ENCODE results near the gene RAD23B. TPM values are rescaled to one million over a fixed set of nuclear protein-coding genes. Genes with fewer than 3 reads are reported as not detected.
A peak's percentile ranks its signal among the peaks of the same experiment; 100 is the strongest.

Gene RAD23B
- polyA plus RNA-seq, 4 donors = 136 to 160 (median 154) TPM

DNA sequence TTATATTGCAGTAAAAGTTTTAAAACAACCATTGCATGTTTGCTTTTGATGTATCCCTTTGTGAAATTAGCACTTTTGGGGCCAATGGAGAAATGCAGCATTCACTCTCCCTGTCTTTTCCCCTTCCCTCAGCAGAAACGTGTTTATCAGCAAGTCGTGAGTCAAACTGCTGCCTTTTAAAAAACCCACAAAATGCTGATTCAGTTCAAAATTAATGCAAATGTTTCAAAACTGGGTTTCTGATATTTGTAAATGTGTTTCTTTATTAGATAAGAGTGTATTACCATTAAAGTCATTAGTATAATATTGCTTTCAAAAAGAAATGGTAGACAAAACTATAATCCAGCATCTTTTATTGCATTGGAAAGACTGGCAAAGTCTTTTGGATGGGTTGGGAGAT, 47.3 kb downstream of the RAD23B start:
- DNase-seq (ENCODE audit: low read depth in 4 of 4, low spot score in 3 of 4) = no peak

DNA sequence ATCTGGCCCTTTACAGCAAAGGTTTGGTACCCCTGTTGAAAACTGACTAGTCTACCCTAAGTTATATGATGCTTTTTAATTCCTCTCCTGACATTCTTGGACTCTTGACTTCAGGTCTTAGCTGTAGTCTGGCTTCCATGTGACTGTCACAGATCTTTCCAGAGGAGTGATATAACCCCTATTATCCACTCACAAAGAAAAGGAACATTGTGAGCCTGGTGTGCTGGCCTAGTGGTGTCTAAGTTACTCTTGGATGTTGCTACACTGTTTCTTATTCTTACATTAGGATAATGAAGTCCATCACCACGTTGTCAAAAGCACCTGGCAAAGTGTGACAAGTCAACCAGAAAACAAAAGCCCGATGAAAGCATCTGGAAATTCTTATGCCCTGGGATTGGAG, 49.8 kb downstream of the RAD23B start:
- no peak for DNase-seq (ENCODE audit: low read depth in 4 of 4, low spot score in 3 of 4)

- no peak for DNase-seq (ENCODE audit: low read depth in 4 of 4, low spot score in 3 of 4)
These were observed 50.3 kb downstream of the RAD23B start for GRCh38 chr9:107333363-107333762.

DNA sequence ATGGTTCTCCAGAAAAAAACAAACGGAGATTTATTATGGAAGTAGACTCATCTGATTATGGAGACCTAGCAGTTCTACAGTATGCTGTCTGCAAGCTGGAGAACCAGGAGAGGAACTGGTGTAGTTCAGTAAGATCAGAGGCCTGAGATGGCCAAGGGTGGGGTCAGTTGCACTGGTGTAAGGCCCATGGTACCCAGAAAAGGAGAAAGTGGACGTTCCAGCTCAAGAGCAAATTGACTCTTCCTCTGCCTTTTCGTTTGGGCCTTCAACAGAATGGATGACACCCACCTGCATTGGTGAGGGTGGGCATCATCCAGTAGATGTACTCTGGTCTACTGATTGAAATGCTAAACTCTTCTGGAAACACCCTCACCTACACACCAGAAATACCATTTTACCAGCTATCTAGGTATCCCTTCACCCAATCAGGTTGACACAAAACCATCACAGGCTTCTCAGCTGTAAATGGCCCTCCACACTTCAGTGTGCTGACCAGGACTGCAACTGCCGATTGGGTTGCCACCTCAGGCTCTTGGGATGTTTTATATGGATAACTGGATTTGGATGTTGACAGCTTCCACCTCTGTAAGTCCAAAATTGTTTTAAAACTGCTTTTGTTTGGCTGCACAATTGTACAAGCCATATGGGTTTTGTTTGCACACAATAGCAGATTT, 51.2 kb downstream of the RAD23B start:
- DNase-seq (ENCODE audit: low read depth in 4 of 4, low spot score in 3 of 4) = no peak

GRCh38 chr9:107335331-107335730, 52.3 kb downstream of the RAD23B start:
- no peak for DNase-seq (ENCODE audit: low read depth in 4 of 4, low spot score in 3 of 4)

GRCh38 chr9:107336718-107337360, 53.8 kb downstream of the RAD23B start:
- no peak for DNase-seq (ENCODE audit: low read depth in 4 of 4, low spot score in 3 of 4)

DNA sequence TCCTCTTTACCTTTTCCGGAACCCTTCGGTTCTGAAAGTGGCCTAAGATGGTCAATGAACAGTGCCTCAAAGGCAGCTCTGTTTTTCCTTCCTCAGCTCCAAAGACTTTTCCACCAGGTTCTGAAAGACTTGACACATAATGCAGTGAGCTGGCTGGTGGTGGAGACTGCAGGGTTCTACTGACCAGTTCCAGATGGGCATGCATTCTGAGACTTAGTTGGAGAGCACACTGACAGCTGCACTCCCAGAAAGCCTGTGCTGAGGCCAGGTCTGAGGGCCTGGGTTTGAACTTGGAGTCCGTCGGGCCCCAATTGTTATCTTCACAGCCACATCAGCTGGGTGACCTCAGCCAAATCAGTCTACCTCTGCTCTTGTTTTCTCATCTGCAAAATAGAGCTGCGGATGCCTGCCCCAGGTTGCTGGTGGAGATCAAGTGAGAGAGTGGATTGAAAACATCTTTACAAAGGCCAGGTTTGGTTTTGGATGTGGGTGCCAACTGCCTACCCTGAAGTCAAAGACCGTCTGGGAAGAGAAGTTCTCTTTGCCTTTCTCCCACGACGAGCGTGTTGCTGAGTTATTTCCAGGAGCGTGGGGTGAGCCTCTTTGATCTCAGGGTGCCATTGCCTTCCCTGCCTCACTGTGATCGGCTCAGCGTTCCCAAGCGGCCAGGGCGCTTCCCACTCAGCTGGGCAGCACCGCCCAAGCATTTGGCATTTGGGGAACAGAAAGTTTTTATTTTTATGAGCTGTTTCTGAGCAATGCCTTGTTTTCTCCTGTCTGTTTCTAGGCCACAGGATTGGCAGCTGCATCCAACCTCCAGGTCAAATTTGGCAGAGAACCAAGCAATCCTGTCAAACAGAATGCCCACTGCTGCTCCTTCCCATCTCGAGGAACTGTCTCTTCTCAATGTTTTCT, 54.9 kb downstream of the RAD23B start:
- no peak for DNase-seq (ENCODE audit: low read depth in 4 of 4, low spot score in 3 of 4)

GRCh38 chr9:107338911-107339659, 56.0 kb downstream of the RAD23B start:
- no peak for DNase-seq (ENCODE audit: low read depth in 4 of 4, low spot score in 3 of 4)

DNA sequence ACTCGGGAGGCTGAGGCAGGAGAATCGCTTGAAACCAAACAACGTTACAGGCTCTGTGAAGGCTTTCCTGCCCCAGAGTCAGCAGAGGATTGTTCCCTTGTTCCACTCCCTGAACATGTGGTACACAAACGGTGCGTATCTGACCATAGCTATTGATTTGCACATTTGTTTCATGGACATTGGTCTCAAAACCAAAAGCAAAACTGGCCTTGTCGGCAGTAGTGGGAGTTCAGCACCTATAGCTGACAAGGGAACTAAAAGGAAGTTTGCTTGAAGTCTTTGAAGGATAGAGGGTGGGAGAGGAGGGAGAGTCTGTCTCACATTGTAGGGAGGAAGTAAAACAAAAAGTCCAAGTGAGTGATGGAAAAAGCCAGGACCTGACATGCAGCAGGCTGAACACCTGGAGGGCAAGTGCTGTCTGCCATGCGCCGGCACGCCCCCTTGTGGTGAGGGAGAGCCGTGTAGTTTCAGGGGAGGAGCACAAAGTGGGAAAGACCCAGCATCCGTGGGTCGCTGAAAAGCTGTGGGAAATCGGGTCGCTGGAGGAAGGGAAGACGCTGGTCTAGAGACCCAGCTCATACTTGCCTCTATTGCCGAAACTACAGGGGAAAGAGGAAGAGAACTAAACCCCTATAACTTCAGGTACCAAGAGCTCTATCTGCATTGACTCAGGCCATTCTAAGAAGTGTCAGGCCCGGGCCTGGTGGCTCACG, 58.0 kb downstream of the RAD23B start:
- peak; percentile 14 to 31 (median 18) for DNase-seq (ENCODE audit: low read depth in 4 of 4, low spot score in 3 of 4)

- DNase-seq (ENCODE audit: low read depth in 4 of 4, low spot score in 3 of 4) = no peak
These were observed 59.5 kb downstream of the RAD23B start for GRCh38 chr9:107342476-107343161.

DNA sequence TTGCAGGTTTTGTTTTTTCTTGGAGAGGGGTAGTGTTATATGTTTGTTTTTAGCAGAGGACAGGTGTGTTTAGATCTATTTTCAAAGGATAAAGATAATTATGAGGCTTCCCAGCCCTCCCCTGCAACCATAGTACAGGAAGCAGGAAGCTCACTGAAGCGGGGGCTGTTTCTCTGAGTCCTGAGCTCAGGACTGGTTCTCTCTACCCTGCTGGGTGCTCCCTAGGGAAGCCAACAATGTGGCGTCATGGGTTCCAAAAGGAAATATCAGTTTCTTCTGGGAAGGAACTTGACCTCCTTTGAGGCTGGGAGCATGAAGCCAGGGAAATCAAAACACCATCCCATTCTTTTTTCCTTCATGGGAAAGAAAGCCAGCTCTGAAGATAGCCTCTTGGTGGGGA, 62.2 kb downstream of the RAD23B start:
- no peak for DNase-seq (ENCODE audit: low read depth in 4 of 4, low spot score in 3 of 4)

DNA sequence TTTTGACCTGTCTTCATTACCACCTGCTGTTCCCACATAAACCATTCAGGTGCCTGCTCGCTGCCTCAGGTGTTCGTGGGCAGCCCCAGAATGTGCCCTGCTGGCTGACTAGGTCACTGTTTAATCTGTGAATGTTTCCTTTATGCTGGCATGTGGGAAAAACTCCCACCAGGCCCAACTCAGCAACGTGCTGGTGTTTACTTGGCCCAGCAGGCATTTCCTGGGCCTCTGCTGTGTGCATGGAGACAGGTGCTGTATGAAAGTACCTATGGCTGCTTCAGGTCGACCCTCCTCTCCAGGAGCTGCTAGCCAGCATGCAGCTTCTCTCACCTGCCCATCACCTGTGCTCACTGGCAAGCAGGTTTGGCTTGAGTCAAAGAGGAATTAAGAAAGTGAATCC, 65.8 kb downstream of the RAD23B start:
- no peak for DNase-seq (ENCODE audit: low read depth in 4 of 4, low spot score in 3 of 4)

- DNase-seq (ENCODE audit: low read depth in 4 of 4, low spot score in 3 of 4) = no peak
These were observed 67.4 kb downstream of the RAD23B start for GRCh38 chr9:107350443-107350842.

GRCh38 chr9:107351382-107352045, 68.4 kb downstream of the RAD23B start:
- DNase-seq (ENCODE audit: low read depth in 4 of 4, low spot score in 3 of 4) = no peak

DNA sequence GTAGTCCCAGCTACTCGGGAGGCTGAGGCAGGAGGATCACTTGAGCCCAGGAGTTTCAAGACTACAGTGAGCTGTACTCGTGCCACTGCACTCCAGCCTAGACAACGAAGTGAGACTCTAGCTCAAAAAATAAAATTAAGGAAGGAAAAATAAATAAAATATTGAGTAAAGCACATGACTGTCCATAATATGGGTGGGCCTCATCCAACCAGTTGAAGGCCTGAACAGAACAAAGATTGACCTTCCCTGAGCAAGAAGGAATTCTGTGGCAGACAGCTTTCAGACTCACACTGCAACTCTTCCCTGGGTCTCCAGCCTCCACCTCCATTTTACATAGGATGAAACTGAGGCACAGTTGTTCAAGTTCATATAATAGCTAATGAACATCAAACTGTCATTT, 72.3 kb downstream of the RAD23B start:
- no peak for DNase-seq (ENCODE audit: low read depth in 4 of 4, low spot score in 3 of 4)

- no peak for DNase-seq (ENCODE audit: low read depth in 4 of 4, low spot score in 3 of 4)
These were observed 75.9 kb downstream of the RAD23B start for GRCh38 chr9:107358986-107359385.

GRCh38 chr9:107360098-107360497, 77.0 kb downstream of the RAD23B start:
- no peak for DNase-seq (ENCODE audit: low read depth in 4 of 4, low spot score in 3 of 4)

GRCh38 chr9:107361816-107362215, 78.7 kb downstream of the RAD23B start:
- no peak for DNase-seq (ENCODE audit: low read depth in 4 of 4, low spot score in 3 of 4)
